ENCODE measurements around the gene WDR59.
"Not testable (repeated sequence)": the region's sequence is repeated elsewhere in the genome, so short reads cannot be mapped to it uniquely, and the experiment has no call there.

Gene WDR59

GRCh38 chr16:75017670-75018525 lies 33.0 kb upstream of the WDR59 start:
- no peak for TF ChIP-seq CTCF (IDR thresholded peaks at IDR 0.05)
- peak overlapping the region; percentile 15 for H3K27ac ChIP-seq
- H3K9me3 ChIP-seq, result no peaks in the 10 kb centered on the region
- no peaks in the 10 kb centered on the region for H3K36me3 ChIP-seq
- no peaks in the 10 kb centered on the region for H3K27me3 ChIP-seq
- H3K4me3 ChIP-seq (ENCODE audit: low read depth in 1 of 2, low read length in 1 of 2), result no peak overlapping the region
- H3K4me1 ChIP-seq (ENCODE audit: control insufficient read depth in 1 of 2, insufficient read depth in 1 of 2, low read depth in 1 of 2, low read length in 1 of 2), result peaks cover 13 to 15% of the 10 kb centered on the region in 2 experiments

- not testable (repeated sequence) for H3K27me3 ChIP-seq; H3K36me3 ChIP-seq; H3K9me3 ChIP-seq; H3K4me3 ChIP-seq (ENCODE audit: low read depth in 1 of 2, low read length in 1 of 2)
- H3K4me1 ChIP-seq (ENCODE audit: control insufficient read depth in 1 of 2, insufficient read depth in 1 of 2, low read depth in 1 of 2, low read length in 1 of 2), result peaks cover 13 to 15% of the 10 kb centered on the region in 2 experiments
- H3K27ac ChIP-seq, result peak overlapping the region; percentile 19
These were observed 31.6 kb upstream of the WDR59 start for GRCh38 chr16:75016451-75017081.

- Histone ChIP-seq H3K27me3 (no peaks in the 10 kb centered on the region), H3K4me3 (ENCODE audit: low read depth in 1 of 2, low read length in 1 of 2) (no peak overlapping the region), H3K27ac (no peak overlapping the region), H3K9me3 (no peaks in the 10 kb centered on the region), H3K4me1 (ENCODE audit: control insufficient read depth in 1 of 2, insufficient read depth in 1 of 2, low read depth in 1 of 2, low read length in 1 of 2) (peaks cover 13 to 15% of the 10 kb centered on the region in 2 experiments), H3K36me3 (no peaks in the 10 kb centered on the region)
- no peak for TF ChIP-seq CTCF (IDR thresholded peaks at IDR 0.05)
These were observed 29.4 kb upstream of the WDR59 start for GRCh38 chr16:75014318-75014717.

GRCh38 chr16:75013123-75013522 lies 28.2 kb upstream of the WDR59 start:
- H3K9me3 ChIP-seq; H3K27ac ChIP-seq; H3K27me3 ChIP-seq; H3K4me3 ChIP-seq (ENCODE audit: low read depth in 1 of 2, low read length in 1 of 2); H3K36me3 ChIP-seq: not testable (repeated sequence)
- peaks cover 13 to 15% of the 10 kb centered on the region in 2 experiments for H3K4me1 ChIP-seq (ENCODE audit: control insufficient read depth in 1 of 2, insufficient read depth in 1 of 2, low read depth in 1 of 2, low read length in 1 of 2)

GRCh38 chr16:75012380-75013081 lies 27.6 kb upstream of the WDR59 start:
- no peak overlapping the region for H3K27ac ChIP-seq
- TF ChIP-seq CTCF (IDR thresholded peaks at IDR 0.05), result no peak
- H3K27me3 ChIP-seq, result no peaks in the 10 kb centered on the region
- H3K9me3 ChIP-seq, result no peaks in the 10 kb centered on the region
- H3K4me1 ChIP-seq (ENCODE audit: control insufficient read depth in 1 of 2, insufficient read depth in 1 of 2, low read depth in 1 of 2, low read length in 1 of 2), result peaks cover 7 to 10% of the 10 kb centered on the region in 2 experiments
- H3K36me3 ChIP-seq, result no peaks in the 10 kb centered on the region
- H3K4me3 ChIP-seq (ENCODE audit: low read depth in 1 of 2, low read length in 1 of 2), result no peak overlapping the region

- no peak overlapping the region for H3K27ac ChIP-seq
- no peak overlapping the region for H3K4me3 ChIP-seq (ENCODE audit: low read depth in 1 of 2, low read length in 1 of 2)
- H3K27me3 ChIP-seq, result no peaks in the 10 kb centered on the region
- H3K4me1 ChIP-seq (ENCODE audit: control insufficient read depth in 1 of 2, insufficient read depth in 1 of 2, low read depth in 1 of 2, low read length in 1 of 2), result peaks cover 5% of the 10 kb centered on the region in 2 experiments
- H3K36me3 ChIP-seq, result no peaks in the 10 kb centered on the region
- no peaks in the 10 kb centered on the region for H3K9me3 ChIP-seq
- no peak for TF ChIP-seq CTCF (IDR thresholded peaks at IDR 0.05)
These were observed 26.8 kb upstream of the WDR59 start for GRCh38 chr16:75011634-75012307.

Measured in neutrophil (primary cell).